ENCODE results near the gene ADH4. TPM values are rescaled to one million over a fixed set of nuclear protein-coding genes. Genes with fewer than 3 reads are reported as not detected.
"Not testable (repeated sequence)": the region's sequence is repeated elsewhere in the genome, so short reads cannot be mapped to it uniquely, and the experiment has no call there.

Gene ADH4
- total and polyA plus RNA-seq, 12 donors: 0.31 to 10.7 (median 1.4) TPM; not detected in 2

GRCh38 chr4:99121008-99121407 lies 23.1 kb downstream of the ADH4 start:
- TF ChIP-seq POLR2A (IDR thresholded peaks at IDR 0.05) (no peak), CTCF (IDR thresholded peaks at IDR 0.05) (no peak)
- DNase-seq: no peak
- H3K27me3 ChIP-seq: no peaks in the 10 kb centered on the region
- intact Hi-C loops (cut with DNase I): loop anchor here in 1 of 2 donors (5.0 kb wide), 1 partner anchor 341 kb away; no protein-coding TSS in a partner anchor
- no peaks in the 10 kb centered on the region for H3K4me1 ChIP-seq (replicated peaks in 1 of 2)
- H3K4me3 ChIP-seq: no peak overlapping the region
- no peaks in the 10 kb centered on the region for H3K9me3 ChIP-seq (replicated peaks in 1 of 3)
- no peaks in the 10 kb centered on the region for H3K36me3 ChIP-seq (replicated peaks in 1 of 2)
- 68 to 81% (median 74%) methylated on average over 4 of the region's 4 CpGs for WGBS, 4 donors
- H3K27ac ChIP-seq: no peak overlapping the region

- H3K27ac ChIP-seq: no peak overlapping the region
- H3K36me3 ChIP-seq (replicated peaks in 1 of 2): no peaks in the 10 kb centered on the region
- no peak overlapping the region for H3K4me3 ChIP-seq
- no peaks in the 10 kb centered on the region for H3K9me3 ChIP-seq (replicated peaks in 1 of 3)
- 70 to 85% (median 84%) methylated on average over 5 of the region's 5 CpGs for WGBS, 4 donors
- H3K27me3 ChIP-seq: no peaks in the 10 kb centered on the region
- intact Hi-C loops (cut with DNase I): loop anchor here in 1 of 2 donors (5.0 kb wide), 1 partner anchor 342 kb away; no protein-coding TSS in a partner anchor
- DNase-seq: no peak
- no peak for TF ChIP-seq POLR2A (IDR thresholded peaks at IDR 0.05)
- TF ChIP-seq CTCF (IDR thresholded peaks at IDR 0.05): no peak
- no peaks in the 10 kb centered on the region for H3K4me1 ChIP-seq (replicated peaks in 1 of 2)
These were observed 23.6 kb downstream of the ADH4 start for GRCh38 chr4:99120501-99120900.

- intact Hi-C loops (cut with DNase I): loop anchor here in 1 of 2 donors (2.0 kb wide), 1 partner anchor 287 kb away; no protein-coding TSS in a partner anchor
- TF ChIP-seq POLR2A (IDR thresholded peaks at IDR 0.05) (no peak), CTCF (IDR thresholded peaks at IDR 0.05) (peak in 4 of 6 experiments; percentile 19 to 54 (median 40))
- Histone ChIP-seq H3K4me1 (replicated peaks in 1 of 2) (no peaks in the 10 kb centered on the region), H3K4me3 (no peak overlapping the region), H3K27ac (no peak overlapping the region), H3K36me3 (replicated peaks in 1 of 2) (no peaks in the 10 kb centered on the region), H3K27me3 (no peaks in the 10 kb centered on the region), H3K9me3 (replicated peaks in 1 of 3) (no peaks in the 10 kb centered on the region)
- DNase-seq: no peak
- 30 to 51% (median 32%) methylated on average over 8 to 9 of the region's 9 CpGs for WGBS, 4 donors
These were observed 26.0 kb downstream of the ADH4 start for GRCh38 chr4:99117876-99118693.

GRCh38 chr4:99117122-99117841 lies 26.8 kb downstream of the ADH4 start:
- H3K4me1 ChIP-seq (replicated peaks in 1 of 2); H3K36me3 ChIP-seq (replicated peaks in 1 of 2); DNase-seq; intact Hi-C loops (cut with DNase I); H3K4me3 ChIP-seq; H3K27ac ChIP-seq; H3K27me3 ChIP-seq; H3K9me3 ChIP-seq (replicated peaks in 1 of 3): not testable (repeated sequence)
- 86 to 90% (median 88%) methylated on average over 14 to 29 of the region's 29 CpGs for WGBS, 4 donors

GRCh38 chr4:99109286-99109685 lies 34.8 kb downstream of the ADH4 start:
- H3K27ac ChIP-seq; H3K4me3 ChIP-seq; H3K36me3 ChIP-seq (replicated peaks in 1 of 2); H3K4me1 ChIP-seq (replicated peaks in 1 of 2); H3K27me3 ChIP-seq; DNase-seq; intact Hi-C loops (cut with DNase I); H3K9me3 ChIP-seq (replicated peaks in 1 of 3): not testable (repeated sequence)
- 82 to 92% (median 88%) methylated on average over 12 of the region's 12 CpGs for WGBS, 4 donors
